Chondrocyte (in vitro differentiated cells): ENCODE results near the gene CMPK1. TPM values are rescaled to one million over a fixed set of nuclear protein-coding genes. Genes with fewer than 3 reads are reported as not detected.

Experiments
- DNase-seq: peaks from one replicate; pipeline ENCODE4 v3.0.0; 2021; ENCODE audit warnings: mixed read lengths, low spot score
- H3K27ac Mint-ChIP-seq: one replicate; pipeline ENCODE4 v1.8.0; 2021; ENCODE audit warnings: mild to moderate bottlenecking, moderate library complexity, mixed read lengths; ENCODE audit not compliant: unreplicated experiment
- H3K27me3 Mint-ChIP-seq: 2 replicates; pipeline ENCODE4 v1.8.0; 2021; ENCODE audit warnings: low read depth, mixed read lengths
- H3K36me3 Mint-ChIP-seq: 2 replicates; pipeline ENCODE4 v1.8.0; 2021; ENCODE audit warnings: low read depth, mixed read lengths
- H3K4me1 Mint-ChIP-seq: 2 replicates; pipeline ENCODE4 v1.8.0; 2021; ENCODE audit warnings: low read depth, mild to moderate bottlenecking, mixed read lengths
- H3K4me3 Mint-ChIP-seq: one replicate; pipeline ENCODE4 v1.8.0; 2021; ENCODE audit warnings: mild to moderate bottlenecking, moderate library complexity, mixed read lengths; ENCODE audit not compliant: unreplicated experiment
- H3K9me3 Mint-ChIP-seq: 2 replicates; pipeline ENCODE4 v1.8.0; 2021; ENCODE audit warnings: low read depth, mixed read lengths
- CTCF ChIP-seq: fragments of 200-600 bp; sonication (generic); IDR thresholded peaks from 2 replicates; pipeline ENCODE4 v1.5.0; 2021; ENCODE audit warnings: antibody characterized with exemption, mild to moderate bottlenecking, moderate library complexity
- total RNA-seq: library from RNA; stranded (reverse); gene quantifications from 3 replicates; pipeline ENCODE4 v1.2.1, GENCODE V29; 2021

CMPK1 gene
- total RNA-seq, 1 donor from 2014 or later: 135 TPM

DNA sequence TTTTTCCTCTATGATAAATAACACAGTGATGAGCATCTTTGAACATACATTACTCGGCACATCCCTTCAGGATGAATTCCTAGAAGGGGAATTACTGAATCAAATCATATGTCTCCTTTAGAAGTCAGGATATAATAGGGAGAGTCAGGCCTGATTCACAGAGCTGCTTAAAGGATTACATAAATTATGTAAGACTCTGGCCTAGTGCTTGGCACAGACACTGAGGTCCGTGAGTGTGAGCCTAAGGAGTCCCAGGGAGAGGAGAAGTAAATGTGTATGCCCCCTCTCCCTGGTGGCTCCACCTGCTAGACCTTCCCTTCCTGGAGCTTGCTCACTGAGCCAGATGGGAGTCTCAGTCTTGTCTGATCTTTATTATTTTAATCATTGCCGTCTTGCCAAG, 73.9 kb downstream of the CMPK1 start:
- no peak overlapping the region for H3K4me3 Mint-ChIP-seq
- H3K27ac Mint-ChIP-seq: no peak overlapping the region

GRCh38 chr1:47409311-47410067, 75.9 kb downstream of the CMPK1 start:
- Mint-ChIP-seq H3K27me3 (no peaks in the 10 kb centered on the region), H3K27ac (peak overlapping the region; percentile 83), H3K4me1 (peaks cover 48% of the 10 kb centered on the region), H3K9me3 (no peaks in the 10 kb centered on the region), H3K36me3 (no peaks in the 10 kb centered on the region), H3K4me3 (no peak overlapping the region)
- TF ChIP-seq CTCF: no peak
- no peak for DNase-seq

More for the DNA sequence above, 73.9 kb downstream of the CMPK1 start:
- Mint-ChIP-seq H3K4me1 (peaks cover 48% of the 10 kb centered on the region), H3K36me3 (no peaks in the 10 kb centered on the region), H3K9me3 (no peaks in the 10 kb centered on the region), H3K27me3 (no peaks in the 10 kb centered on the region)
- TF ChIP-seq CTCF: no peak
- DNase-seq: no peak

- Mint-ChIP-seq H3K27me3 (no peaks in the 10 kb centered on the region), H3K36me3 (no peaks in the 10 kb centered on the region), H3K9me3 (no peaks in the 10 kb centered on the region), H3K27ac (peak overlapping the region; percentile 83), H3K4me3 (no peak overlapping the region), H3K4me1 (peaks cover 48% of the 10 kb centered on the region)
- no peak for TF ChIP-seq CTCF
- DNase-seq: no peak
Observed at GRCh38 chr1:47410068-47410455, 76.5 kb downstream of the CMPK1 start.

DNA sequence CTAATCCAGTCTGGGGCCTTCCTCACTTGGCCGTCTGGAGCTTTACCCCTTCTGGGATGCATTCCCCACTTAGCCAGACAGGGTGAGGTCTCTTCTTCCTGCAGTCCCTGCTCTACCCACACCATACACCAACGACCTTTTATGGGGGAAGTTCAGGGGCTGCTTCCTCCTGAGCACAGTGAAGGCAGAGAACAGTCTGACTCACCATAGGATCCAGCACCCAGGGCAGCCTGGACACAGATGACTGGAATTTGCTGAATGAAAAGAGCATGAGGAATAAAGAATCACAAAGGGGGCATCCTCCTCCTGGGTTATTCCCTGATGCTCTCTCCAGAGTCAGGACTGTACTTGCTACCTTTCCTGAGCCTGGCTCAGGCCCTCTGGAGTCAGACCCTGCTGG, 77.8 kb downstream of the CMPK1 start:
- Mint-ChIP-seq H3K27ac (no peak overlapping the region), H3K27me3 (peaks cover 3% of the 10 kb centered on the region), H3K4me3 (no peak overlapping the region), H3K36me3 (no peaks in the 10 kb centered on the region), H3K4me1 (peaks cover 52% of the 10 kb centered on the region), H3K9me3 (no peaks in the 10 kb centered on the region)
- no peak for DNase-seq
- TF ChIP-seq CTCF: no peak

GRCh38 chr1:47412437-47412836, 78.8 kb downstream of the CMPK1 start:
- no peak for TF ChIP-seq CTCF
- no peaks in the 10 kb centered on the region for H3K9me3 Mint-ChIP-seq
- peaks cover 54% of the 10 kb centered on the region for H3K4me1 Mint-ChIP-seq
- H3K27me3 Mint-ChIP-seq: peaks cover 7% of the 10 kb centered on the region
- H3K27ac Mint-ChIP-seq: no peak overlapping the region
- DNase-seq: no peak
- no peaks in the 10 kb centered on the region for H3K36me3 Mint-ChIP-seq
- H3K4me3 Mint-ChIP-seq: no peak overlapping the region
